ENCODE data around the gene IFITM1. TPM values are rescaled to one million over a fixed set of nuclear protein-coding genes. Genes with fewer than 3 reads are reported as not detected.

The IFITM1 gene
- polyA plus RNA-seq, 1 donor from 2014 or later, result 0.35 TPM

DNA sequence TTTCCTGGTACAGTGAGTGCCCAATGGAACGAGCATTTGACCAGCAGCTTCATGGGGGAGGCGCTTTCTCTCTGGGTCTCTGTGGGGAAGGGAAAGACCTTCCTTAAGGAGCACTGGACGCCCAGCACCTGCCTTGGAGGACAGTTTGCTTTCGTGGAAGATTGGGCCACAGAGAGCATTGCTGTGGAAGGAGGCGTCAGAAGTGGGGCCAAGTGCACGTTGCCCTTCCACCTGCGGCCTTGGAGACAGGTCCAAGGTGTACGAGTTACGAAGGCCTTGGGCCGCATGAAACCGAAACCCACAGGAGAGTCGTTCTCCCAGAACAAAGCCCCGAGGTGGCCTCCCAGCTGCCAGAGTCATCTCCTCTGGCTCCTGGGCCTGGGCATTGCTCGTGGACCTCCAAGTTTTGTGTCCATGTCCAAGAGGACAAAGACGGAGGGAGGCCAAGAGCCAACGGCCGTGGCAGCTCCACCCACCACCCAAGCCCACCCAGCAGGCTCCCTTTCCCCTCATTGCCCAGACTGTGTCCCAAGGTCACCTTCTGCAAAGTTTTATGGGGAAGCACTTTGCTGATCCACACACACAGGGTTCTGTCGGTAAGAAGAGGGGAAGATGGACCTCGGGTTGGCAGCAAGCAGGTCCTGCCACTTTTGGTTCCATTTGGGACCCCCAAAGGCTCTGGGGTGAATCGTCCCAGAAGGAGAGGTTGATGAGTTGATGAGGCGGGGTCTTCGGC, 41.5 kb upstream of the IFITM1 start:
- Histone ChIP-seq H3K27ac (ENCODE audit: low read length) (no peak overlapping the region), H3F3A (ENCODE audit: insufficient read depth, low read length, poor library complexity, severe bottlenecking) (no peaks in the 10 kb centered on the region), H3K36me3 (ENCODE audit: insufficient read depth, low read length) (no peaks in the 10 kb centered on the region), H3K27me3 (ENCODE audit: insufficient read depth, low read depth, low read length) (no peaks in the 10 kb centered on the region), H2AFZ (ENCODE audit: low read depth, low read length) (no peak overlapping the region), H3K9ac (ENCODE audit: low read length) (no peak overlapping the region), H3K9me3 (ENCODE audit: low read length) (no peaks in the 10 kb centered on the region), H3K4me2 (ENCODE audit: low read length) (no peak overlapping the region), H3K9me2 (ENCODE audit: insufficient read depth, low read length) (no peaks in the 10 kb centered on the region), H4K20me1 (ENCODE audit: insufficient read depth) (no peaks in the 10 kb centered on the region), H3K4me3 (ENCODE audit: low read length) (no peak overlapping the region), H3K79me2 (replicated peaks; ENCODE audit: insufficient read depth, low read length) (no peaks in the 10 kb centered on the region)
- no peak for TF ChIP-seq EZH2 (IDR thresholded peaks at IDR 0.05; ENCODE audit: borderline replicate concordance, insufficient read depth, low read length, poor library complexity, severe bottlenecking)
- TF ChIP-seq POLR2AphosphoS5 (IDR thresholded peaks at IDR 0.05), result no peak
- no peak for TF ChIP-seq MXI1 (conservative IDR thresholded peaks at IDR 0.05; ENCODE audit: poor library complexity, severe bottlenecking)
- no peak for TF ChIP-seq SMC3 (conservative IDR thresholded peaks at IDR 0.05; ENCODE audit: poor library complexity)
- TF ChIP-seq RAD21 (conservative IDR thresholded peaks at IDR 0.05), result no peak
- TF ChIP-seq, protein P1, sequence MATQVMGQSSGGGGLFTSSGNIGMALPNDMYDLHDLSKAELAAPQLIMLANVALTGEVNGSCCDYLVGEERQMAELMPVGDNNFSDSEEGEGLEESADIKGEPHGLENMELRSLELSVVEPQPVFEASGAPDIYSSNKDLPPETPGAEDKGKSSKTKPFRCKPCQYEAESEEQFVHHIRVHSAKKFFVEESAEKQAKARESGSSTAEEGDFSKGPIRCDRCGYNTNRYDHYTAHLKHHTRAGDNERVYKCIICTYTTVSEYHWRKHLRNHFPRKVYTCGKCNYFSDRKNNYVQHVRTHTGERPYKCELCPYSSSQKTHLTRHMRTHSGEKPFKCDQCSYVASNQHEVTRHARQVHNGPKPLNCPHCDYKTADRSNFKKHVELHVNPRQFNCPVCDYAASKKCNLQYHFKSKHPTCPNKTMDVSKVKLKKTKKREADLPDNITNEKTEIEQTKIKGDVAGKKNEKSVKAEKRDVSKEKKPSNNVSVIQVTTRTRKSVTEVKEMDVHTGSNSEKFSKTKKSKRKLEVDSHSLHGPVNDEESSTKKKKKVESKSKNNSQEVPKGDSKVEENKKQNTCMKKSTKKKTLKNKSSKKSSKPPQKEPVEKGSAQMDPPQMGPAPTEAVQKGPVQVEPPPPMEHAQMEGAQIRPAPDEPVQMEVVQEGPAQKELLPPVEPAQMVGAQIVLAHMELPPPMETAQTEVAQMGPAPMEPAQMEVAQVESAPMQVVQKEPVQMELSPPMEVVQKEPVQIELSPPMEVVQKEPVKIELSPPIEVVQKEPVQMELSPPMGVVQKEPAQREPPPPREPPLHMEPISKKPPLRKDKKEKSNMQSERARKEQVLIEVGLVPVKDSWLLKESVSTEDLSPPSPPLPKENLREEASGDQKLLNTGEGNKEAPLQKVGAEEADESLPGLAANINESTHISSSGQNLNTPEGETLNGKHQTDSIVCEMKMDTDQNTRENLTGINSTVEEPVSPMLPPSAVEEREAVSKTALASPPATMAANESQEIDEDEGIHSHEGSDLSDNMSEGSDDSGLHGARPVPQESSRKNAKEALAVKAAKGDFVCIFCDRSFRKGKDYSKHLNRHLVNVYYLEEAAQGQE (IDR thresholded peaks at IDR 0.05; ENCODE audit: borderline replicate concordance), result no peak
- TF ChIP-seq TAF1 (IDR thresholded peaks at IDR 0.05; ENCODE audit: low read depth), result no peak
- TF ChIP-seq, protein P2, sequence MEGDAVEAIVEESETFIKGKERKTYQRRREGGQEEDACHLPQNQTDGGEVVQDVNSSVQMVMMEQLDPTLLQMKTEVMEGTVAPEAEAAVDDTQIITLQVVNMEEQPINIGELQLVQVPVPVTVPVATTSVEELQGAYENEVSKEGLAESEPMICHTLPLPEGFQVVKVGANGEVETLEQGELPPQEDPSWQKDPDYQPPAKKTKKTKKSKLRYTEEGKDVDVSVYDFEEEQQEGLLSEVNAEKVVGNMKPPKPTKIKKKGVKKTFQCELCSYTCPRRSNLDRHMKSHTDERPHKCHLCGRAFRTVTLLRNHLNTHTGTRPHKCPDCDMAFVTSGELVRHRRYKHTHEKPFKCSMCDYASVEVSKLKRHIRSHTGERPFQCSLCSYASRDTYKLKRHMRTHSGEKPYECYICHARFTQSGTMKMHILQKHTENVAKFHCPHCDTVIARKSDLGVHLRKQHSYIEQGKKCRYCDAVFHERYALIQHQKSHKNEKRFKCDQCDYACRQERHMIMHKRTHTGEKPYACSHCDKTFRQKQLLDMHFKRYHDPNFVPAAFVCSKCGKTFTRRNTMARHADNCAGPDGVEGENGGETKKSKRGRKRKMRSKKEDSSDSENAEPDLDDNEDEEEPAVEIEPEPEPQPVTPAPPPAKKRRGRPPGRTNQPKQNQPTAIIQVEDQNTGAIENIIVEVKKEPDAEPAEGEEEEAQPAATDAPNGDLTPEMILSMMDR (IDR thresholded peaks at IDR 0.05; ENCODE audit: poor library complexity, severe bottlenecking), result no peak
- TF ChIP-seq EP300 (conservative IDR thresholded peaks at IDR 0.05; ENCODE audit: poor library complexity, severe bottlenecking), result no peak

GRCh38 chr11:272931-273198, 41.0 kb upstream of the IFITM1 start:
- Histone ChIP-seq H3K9ac (ENCODE audit: low read length) (no peak overlapping the region), H3K36me3 (ENCODE audit: insufficient read depth, low read length) (no peaks in the 10 kb centered on the region), H3K4me3 (ENCODE audit: low read length) (no peak overlapping the region), H3K27me3 (ENCODE audit: insufficient read depth, low read depth, low read length) (no peaks in the 10 kb centered on the region), H3K27ac (ENCODE audit: low read length) (no peak overlapping the region), H4K20me1 (ENCODE audit: insufficient read depth) (no peaks in the 10 kb centered on the region), H3K79me2 (replicated peaks; ENCODE audit: insufficient read depth, low read length) (no peaks in the 10 kb centered on the region), H3K9me3 (ENCODE audit: low read length) (no peaks in the 10 kb centered on the region), H3K9me2 (ENCODE audit: insufficient read depth, low read length) (no peaks in the 10 kb centered on the region), H3K4me2 (ENCODE audit: low read length) (no peak overlapping the region), H3F3A (ENCODE audit: insufficient read depth, low read length, poor library complexity, severe bottlenecking) (no peaks in the 10 kb centered on the region), H2AFZ (ENCODE audit: low read depth, low read length) (no peak overlapping the region)
- TF ChIP-seq EZH2 (IDR thresholded peaks at IDR 0.05; ENCODE audit: borderline replicate concordance, insufficient read depth, low read length, poor library complexity, severe bottlenecking) (no peak), MXI1 (conservative IDR thresholded peaks at IDR 0.05; ENCODE audit: poor library complexity, severe bottlenecking) (no peak)

Measured in neural cell (in vitro differentiated cells).